SU-DHL-6 (cell line): ENCODE measurements around the gene HM13.

Experiments
- CTCF ChIP-seq: fragments of 200-600 bp; sonication (generic); IDR thresholded peaks from one replicate; pipeline ENCODE4 v1.5.1; 2017; ENCODE audit warnings: antibody characterized with exemption, mild to moderate bottlenecking, low read length, moderate library complexity; ENCODE audit not compliant: insufficient read depth, poor library complexity, severe bottlenecking
- EZH2phosphoT487 ChIP-seq: fragments of 200-600 bp; sonication (generic), shearing (Covaris generic); conservative IDR thresholded peaks from 2 replicates; pipeline ENCODE4 v1.6.1; 2018; ENCODE audit warnings: mild to moderate bottlenecking, antibody characterized with exemption, low read length, moderate library complexity, mixed read lengths

GRCh38 chr20:31566319-31566657 lies 52.0 kb downstream of the HM13 start:
- TF ChIP-seq CTCF: no peak
- no peak for TF ChIP-seq EZH2phosphoT487
